Mammary epithelial cell (primary cell): ENCODE data around the gene PARP15.

Experiments
- CTCF ChIP-seq, 2 donors: IDR thresholded peaks in 1 of 2; conservative IDR thresholded peaks in 1 of 2; 2 replicates each; pipeline ENCODE4 v1.5.1; 2011 to 2012; ENCODE audit warnings: inconsistent platforms in 2 of 2, low read length in 2 of 2, mild to moderate bottlenecking in 2 of 2, control low read depth in 1 of 2, low read depth in 1 of 2; ENCODE audit not compliant: insufficient read depth in 1 of 2; ENCODE audit errors: extremely low read depth in 1 of 2
- EZH2 ChIP-seq: IDR thresholded peaks from 2 replicates; pipeline ENCODE4 v1.6.1; 2012; ENCODE audit warnings: low read length, inconsistent platforms, borderline replicate concordance

- TF ChIP-seq CTCF (conservative IDR thresholded peaks at IDR 0.05 in 1 of 2, IDR thresholded peaks at IDR 0.05 in 1 of 2; ENCODE audit: extremely low read depth in 1 of 2, insufficient read depth in 1 of 2, low read depth in 1 of 2, low read length in 2 of 2) (no peak), EZH2 (no peak)
Measured at GRCh38 chr3:122619040-122619439, 41.6 kb downstream of the PARP15 start.
